HepG2 (cell line): ENCODE results near the gene DNAJB8. TPM values are rescaled to one million over a fixed set of nuclear protein-coding genes. Genes with fewer than 3 reads are reported as not detected.

Experiments used
- ATAC-seq: fragments of 200-7000 bp; cut with Tn5 transposase; 3 replicates; pipeline ENCODE4 v1.9.1; 2020; ENCODE audit warnings: mild to moderate bottlenecking, moderate library complexity
- BruUV-seq: library from RNA; stranded (reverse); fragments of 400-500 nt; replicated peaks from 2 replicates; lab custom pipeline; 2021; lab: Mats Ljungman, UMichigan
- CTCF ChIA-PET: fragments of 300-600 bp; formaldehyde crosslinking; extraction: SDS; loops from one replicate; lab custom pipeline; 2021; ENCODE audit warnings: low total read pairs, inconsistent platforms, low intra/inter-chr PET ratio; lab: Yijun Ruan, JAX
- POLR2A ChIA-PET: fragments of 350-600 bp; sonication (Branson Sonifier 250); formaldehyde crosslinking; loops from one replicate; lab custom pipeline; 2020; ENCODE audit warnings: antibody characterized with exemption, inconsistent platforms; lab: Yijun Ruan, JAX
- DNase-seq: peaks from one replicate; pipeline ENCODE4 v3.0.0-alpha.2; 2015; ENCODE audit warnings: low spot score
- FAIRE-seq: peaks from 3 replicates; lab custom pipeline; 2011; peaks lifted over from hg19 to GRCh38; lab: Jason Lieb, UNC
- H2AFZ ChIP-seq: one replicate; pipeline ENCODE4 v1.6.1; 2011; ENCODE audit warnings: low read length, inconsistent platforms
- H3K27ac ChIP-seq: fragments of 300-600 bp; 3 replicates; pipeline ENCODE4 v1.8.0; 2011; ENCODE audit warnings: mixed run types, mild to moderate bottlenecking, mixed read lengths, low read length, inconsistent platforms; ENCODE audit not compliant: insufficient read depth; ENCODE audit errors: extremely low read length
- H3K27me3 ChIP-seq, 2 experiments: fragments of 200-600 bp in 1 of 2; 2 replicates in 1 of 2; 3 replicates in 1 of 2; pipeline versions ENCODE4 v1.6.0 to v1.8.0; 2011; ENCODE audit warnings: low read length in 2 of 2, mild to moderate bottlenecking in 2 of 2, moderate library complexity in 2 of 2, inconsistent platforms in 1 of 2; ENCODE audit not compliant: insufficient read depth in 2 of 2, control insufficient read depth in 1 of 2
- H3K36me3 ChIP-seq, 2 experiments: fragments of 200-600 bp in 1 of 2; replicated peaks in 1 of 2; 2 replicates in 1 of 2; 3 replicates in 1 of 2; pipeline versions ENCODE4 v1.5.1 to v1.8.0; 2011; ENCODE audit warnings: low read length in 2 of 2, inconsistent platforms in 1 of 2; ENCODE audit not compliant: insufficient read depth in 2 of 2, control insufficient read depth in 1 of 2
- H3K4me1 ChIP-seq: 2 replicates; pipeline ENCODE4 v1.5.1; 2012; ENCODE audit warnings: low read length, inconsistent platforms; ENCODE audit not compliant: insufficient read depth
- H3K4me2 ChIP-seq: 2 replicates; pipeline ENCODE4 v1.6.0; 2011; ENCODE audit warnings: low read depth, low read length, inconsistent platforms
- H3K4me3 ChIP-seq, 3 experiments: fragments of 200-600 bp in 1 of 3; sonication (generic), shearing (Covaris generic) in 1 of 3; replicated peaks in 1 of 3; 2 replicates each; pipeline ENCODE4 v1.5.1; 2011 to 2016; ENCODE audit warnings: low read length in 3 of 3, inconsistent platforms in 2 of 3, low read depth in 2 of 3, mild to moderate bottlenecking in 2 of 3, control low read depth in 1 of 3, mixed read lengths in 1 of 3; ENCODE audit not compliant: insufficient read depth in 1 of 3
- H3K79me2 ChIP-seq: one replicate; pipeline ENCODE4 v1.6.1; 2011; ENCODE audit warnings: low read length, inconsistent platforms; ENCODE audit not compliant: insufficient read depth
- H3K9ac ChIP-seq: 2 replicates; pipeline ENCODE4 v1.6.0; 2011; ENCODE audit warnings: mild to moderate bottlenecking, low read depth, low read length, inconsistent platforms; ENCODE audit not compliant: insufficient read depth
- H3K9me3 ChIP-seq: 2 replicates; pipeline ENCODE4 v1.5.1; 2012; ENCODE audit warnings: mild to moderate bottlenecking, low read length
- H4K20me1 ChIP-seq: 2 replicates; pipeline ENCODE4 v1.6.0; 2011; ENCODE audit warnings: inconsistent platforms, mild to moderate bottlenecking, low read length, moderate library complexity; ENCODE audit not compliant: insufficient read depth
- CREB1 ChIP-seq, 2 experiments: fragments of 450-650 bp in 1 of 2; IDR thresholded peaks; 2 replicates each; pipeline ENCODE4 v1.6.1; 2016 to 2017; ENCODE audit warnings: control low read depth in 1 of 2, mild to moderate bottlenecking in 1 of 2, missing compliant biosample characterization in 1 of 2, missing genetic modification characterization in 1 of 2
- PCBP1 ChIP-seq: fragments of 200-400 bp; formaldehyde crosslinking; IDR thresholded peaks from 2 replicates; pipeline ENCODE4 v1.6.1; 2017; ENCODE audit warnings: mild to moderate bottlenecking, low read depth, low read length, borderline replicate concordance
- ZFYVE20 ChIP-seq: sonication (generic); formaldehyde crosslinking; IDR thresholded peaks from 2 replicates; pipeline ENCODE4 v1.8.0; 2023; ENCODE audit warnings: low read depth, mild to moderate bottlenecking, moderate library complexity, missing genetic modification reagents, borderline replicate concordance
- ZNF121 ChIP-seq: sonication (generic); formaldehyde crosslinking; IDR thresholded peaks from 2 replicates; pipeline ENCODE4 v1.5.0; 2020; ENCODE audit warnings: mild to moderate bottlenecking, missing genetic modification reagents
- ZNF768 ChIP-seq: sonication (generic); formaldehyde crosslinking; IDR thresholded peaks from 2 replicates; pipeline ENCODE4 v1.4.0; 2020; ENCODE audit warnings: missing genetic modification reagents
- whole genome bisulfite sequencing: methylation state at CpG from one replicate; pipeline ENCODE4 v1.1.6; 2017; ENCODE audit warnings: low lambda C conversion rate; 5-methylcytosine and 5-hydroxymethylcytosine counted together
- in situ Hi-C: cut with HindIII; loops from 2 replicates; pipeline ENCODE4 v1.10.0; 2017; ENCODE audit warnings: low pct_unique_long_range_greater_than_20kb; ENCODE audit not compliant: extremely low pct_ligation_motif_present
- intact Hi-C: fragments of 100-400 bp; cut with micrococcal nuclease; formaldehyde crosslinking; loops from one replicate; pipeline ENCODE4 v1.10.0; 2022; ENCODE audit not compliant: unreplicated experiment
- polyA plus RNA-seq, 8 experiments: library from polyadenylated mRNA; depleted of rRNA in 3 of 8; stranded (reverse) in 7 of 8; unstranded in 1 of 8; fragments of >200 nt; fragmentation: Illumina TruSeq in 4 of 8; extraction: Trizol in 4 of 8; gene quantifications; 2 replicates each; pipeline versions ENCODE4 v1.2.1 to v1.2.3, GENCODE V29; 2011 to 2016; ENCODE audit warnings: low read depth in 4 of 8, missing spikeins in 1 of 8, mixed read lengths in 1 of 8; ENCODE audit not compliant: insufficient read depth in 1 of 8
- total RNA-seq, 5 experiments: library from RNA; depleted of rRNA; stranded (reverse); fragments of >200 nt; fragmentation: Illumina TruSeq; extraction: Trizol; gene quantifications; 2 replicates each; pipeline ENCODE4 v1.2.3, GENCODE V29; 2016; ENCODE audit warnings: low read depth in 1 of 5
- TF ChIP-seq, protein P1 (sequence below): IDR thresholded peaks from 2 replicates; pipeline ENCODE4 v1.6.1; 2016
- TF ChIP-seq, protein P2 (sequence below): fragments of 450-650 bp; IDR thresholded peaks from 2 replicates; pipeline ENCODE4 v1.6.1; 2017; ENCODE audit warnings: mild to moderate bottlenecking

Gene DNAJB8
- total and polyA plus RNA-seq, 2 of the 13 experiments (the other 11 are each of a cell fraction or from before 2014, with no cell fraction given) = not detected

DNA sequence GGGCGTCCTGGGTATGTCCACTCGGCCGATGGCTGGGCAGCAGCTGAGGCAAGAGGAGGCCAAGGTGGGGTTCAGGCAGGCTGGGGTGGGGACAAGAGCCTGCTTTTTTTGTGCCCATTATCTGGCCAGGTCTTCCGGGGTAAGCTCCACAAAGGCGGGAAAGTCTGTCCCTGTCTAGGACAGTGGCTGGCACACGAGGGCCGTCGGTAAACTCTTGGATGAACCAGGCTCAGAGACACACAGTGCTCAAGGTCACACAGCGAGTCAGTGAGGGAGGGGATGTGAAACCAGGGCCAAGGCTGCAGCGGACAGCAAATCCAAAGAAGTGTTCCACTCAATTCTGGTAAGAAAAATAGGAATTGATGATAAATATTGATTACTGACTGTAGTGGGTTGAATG, 2.9 kb downstream of the DNAJB8 start:
- no peaks in the 10 kb centered on the region for H4K20me1 ChIP-seq
- no peak overlapping the region for H3K9ac ChIP-seq
- peaks cover 18 to 86% of the 10 kb centered on the region in 2 experiments for H3K27me3 ChIP-seq
- H3K36me3 ChIP-seq = no peaks in the 10 kb centered on the region
- TF ChIP-seq, protein P1, sequence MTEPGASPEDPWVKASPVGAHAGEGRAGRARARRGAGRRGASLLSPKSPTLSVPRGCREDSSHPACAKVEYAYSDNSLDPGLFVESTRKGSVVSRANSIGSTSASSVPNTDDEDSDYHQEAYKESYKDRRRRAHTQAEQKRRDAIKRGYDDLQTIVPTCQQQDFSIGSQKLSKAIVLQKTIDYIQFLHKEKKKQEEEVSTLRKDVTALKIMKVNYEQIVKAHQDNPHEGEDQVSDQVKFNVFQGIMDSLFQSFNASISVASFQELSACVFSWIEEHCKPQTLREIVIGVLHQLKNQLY = no peak
- peak; percentile 94 for TF ChIP-seq ZNF768 (CRISPR knock-in tag)
- DNase-seq = no peak
- in situ Hi-C loops (no loop called here), intact Hi-C loops (no loop called here)
- H2AFZ ChIP-seq = no peak overlapping the region
- no peak for ATAC-seq
- FAIRE-seq = no peak
- ChIA-PET CTCF (no interaction called here), POLR2A (no interaction called here)
- WGBS = 16% methylated on average over 7 of the region's 10 CpGs
- H3K4me2 ChIP-seq = no peak overlapping the region
- no peaks in the 10 kb centered on the region for H3K79me2 ChIP-seq
- H3K9me3 ChIP-seq = no peaks in the 10 kb centered on the region
- H3K4me1 ChIP-seq = no peaks in the 10 kb centered on the region; the same call in 1 of the 2 replicates
- no TSS peak for BruUV-seq
- no peak overlapping the region for H3K27ac ChIP-seq
- H3K4me3 ChIP-seq = no peak overlapping the region

DNA sequence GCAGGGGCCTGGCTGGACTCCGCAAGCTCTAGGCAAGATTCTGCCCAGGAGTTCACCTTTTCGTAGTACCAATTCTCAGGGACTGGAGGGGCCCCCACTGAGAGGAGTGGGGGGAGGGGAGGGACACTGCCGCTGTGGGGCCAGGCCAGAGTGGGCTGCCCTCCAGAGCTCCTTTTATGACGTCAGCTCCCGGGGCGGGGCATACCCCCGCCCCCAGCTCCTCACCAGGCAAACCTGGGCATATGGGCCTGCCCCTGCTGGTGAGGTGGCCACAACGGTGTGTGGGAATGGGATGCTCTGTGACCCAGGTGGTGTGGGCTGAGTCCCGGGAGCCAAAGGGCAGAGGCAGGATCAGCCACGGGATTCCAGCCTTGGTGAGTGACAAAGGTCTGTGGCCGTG, 3.3 kb downstream of the DNAJB8 start:
- TF ChIP-seq, protein P2, sequence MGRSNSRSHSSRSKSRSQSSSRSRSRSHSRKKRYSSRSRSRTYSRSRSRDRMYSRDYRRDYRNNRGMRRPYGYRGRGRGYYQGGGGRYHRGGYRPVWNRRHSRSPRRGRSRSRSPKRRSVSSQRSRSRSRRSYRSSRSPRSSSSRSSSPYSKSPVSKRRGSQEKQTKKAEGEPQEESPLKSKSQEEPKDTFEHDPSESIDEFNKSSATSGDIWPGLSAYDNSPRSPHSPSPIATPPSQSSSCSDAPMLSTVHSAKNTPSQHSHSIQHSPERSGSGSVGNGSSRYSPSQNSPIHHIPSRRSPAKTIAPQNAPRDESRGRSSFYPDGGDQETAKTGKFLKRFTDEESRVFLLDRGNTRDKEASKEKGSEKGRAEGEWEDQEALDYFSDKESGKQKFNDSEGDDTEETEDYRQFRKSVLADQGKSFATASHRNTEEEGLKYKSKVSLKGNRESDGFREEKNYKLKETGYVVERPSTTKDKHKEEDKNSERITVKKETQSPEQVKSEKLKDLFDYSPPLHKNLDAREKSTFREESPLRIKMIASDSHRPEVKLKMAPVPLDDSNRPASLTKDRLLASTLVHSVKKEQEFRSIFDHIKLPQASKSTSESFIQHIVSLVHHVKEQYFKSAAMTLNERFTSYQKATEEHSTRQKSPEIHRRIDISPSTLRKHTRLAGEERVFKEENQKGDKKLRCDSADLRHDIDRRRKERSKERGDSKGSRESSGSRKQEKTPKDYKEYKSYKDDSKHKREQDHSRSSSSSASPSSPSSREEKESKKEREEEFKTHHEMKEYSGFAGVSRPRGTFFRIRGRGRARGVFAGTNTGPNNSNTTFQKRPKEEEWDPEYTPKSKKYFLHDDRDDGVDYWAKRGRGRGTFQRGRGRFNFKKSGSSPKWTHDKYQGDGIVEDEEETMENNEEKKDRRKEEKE = no peak
- TF ChIP-seq ZFYVE20 (no peak), PCBP1 (no peak), ZNF121 (CRISPR knock-in tag) (no peak), CREB1 (IDR thresholded peaks at IDR 0.05) (peak; percentile 64; the same call in 1 of the 2 replicates), CREB1 (CRISPR knock-in tag; IDR thresholded peaks at IDR 0.05) (no peak)
- no peak overlapping the region for H3K9ac ChIP-seq
- H3K9me3 ChIP-seq = no peaks in the 10 kb centered on the region
- H3K36me3 ChIP-seq = no peaks in the 10 kb centered on the region
- CTCF ChIA-PET = no interaction called here
- H3K4me3 ChIP-seq = no peak overlapping the region
- POLR2A ChIA-PET = no interaction called here
- intact Hi-C loops = no loop called here
- WGBS = 33% methylated on average over 10 of the region's 11 CpGs
- H3K27ac ChIP-seq = no peak overlapping the region
- ATAC-seq (peak; percentile 31; the same call in 2 of the 3 replicates), FAIRE-seq (no peak), DNase-seq (no peak)
- no peak overlapping the region for H2AFZ ChIP-seq
- H3K79me2 ChIP-seq = no peaks in the 10 kb centered on the region
- in situ Hi-C loops = no loop called here
- H4K20me1 ChIP-seq = no peaks in the 10 kb centered on the region
- no peak overlapping the region for H3K4me2 ChIP-seq
- H3K27me3 ChIP-seq = peaks cover 20 to 86% of the 10 kb centered on the region in 2 experiments
- no TSS peak for BruUV-seq
- H3K4me1 ChIP-seq = peaks cover under 1% of the 10 kb centered on the region; the same call in 1 of the 2 replicates
